Superior temporal gyrus (tissue), 1 donor: ENCODE results near the gene SPRR1B.
"Not testable (repeated sequence)": the region's sequence is repeated elsewhere in the genome, so short reads cannot be mapped to it uniquely, and the experiment has no call there.

Experiments
- DNase-seq: peaks from one replicate; pipeline ENCODE4 v3.0.0-alpha.2; 2016; ENCODE audit errors: extremely low spot score

The SPRR1B gene, protein sequence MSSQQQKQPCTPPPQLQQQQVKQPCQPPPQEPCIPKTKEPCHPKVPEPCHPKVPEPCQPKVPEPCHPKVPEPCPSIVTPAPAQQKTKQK

DNA sequence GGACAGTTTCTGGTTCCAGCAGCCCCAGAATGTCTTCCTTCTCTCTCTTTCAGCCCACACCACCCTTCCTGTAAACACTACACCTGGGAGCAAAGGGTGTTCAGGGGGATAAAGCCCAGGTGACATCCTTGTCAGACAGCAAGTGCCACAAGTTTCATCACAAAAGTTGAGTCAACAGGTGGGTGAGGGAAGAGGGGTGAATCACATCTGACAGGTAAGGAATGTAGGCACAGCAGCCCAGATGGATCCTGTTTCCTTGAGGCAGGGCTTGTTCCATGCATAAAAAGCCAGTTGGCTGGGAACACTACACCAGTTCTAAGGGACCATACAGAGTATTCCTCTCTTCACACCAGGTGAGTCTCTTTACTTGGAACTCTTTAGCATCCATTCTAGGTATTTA lies at the start of gene SPRR1B:
Gene SPRR1B, plus strand, starts transcription at position 309 of the 400 bp plus-strand sequence. CDS start 1,143 bp downstream, outside the sequence.
- no peak for DNase-seq

- DNase-seq, result no peak
Observed at GRCh38 chr1:152982076-152982475, 48.9 kb upstream of the SPRR1B start.

DNA sequence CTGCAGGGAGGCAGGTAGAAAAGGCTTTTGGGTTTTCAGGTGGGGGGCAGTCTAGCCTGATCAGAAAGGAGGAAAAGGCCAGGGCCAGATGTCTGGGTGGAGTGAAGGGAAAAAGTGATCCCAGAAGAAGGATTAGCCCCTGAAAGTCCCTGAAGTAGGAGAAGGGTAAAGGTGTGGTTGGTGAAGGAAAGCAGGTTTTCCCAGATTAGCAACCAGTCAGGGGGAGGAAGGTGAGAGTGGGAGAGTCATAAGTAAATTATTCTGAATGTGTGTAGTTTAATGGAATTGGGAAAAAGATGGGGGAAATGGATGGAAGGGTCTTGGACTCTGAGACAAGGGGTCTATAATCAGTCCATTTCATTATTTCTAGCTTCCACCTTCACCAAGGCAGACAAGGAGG lies 47.8 kb upstream of the SPRR1B start:
- DNase-seq, result no peak

GRCh38 chr1:152983743-152984142 lies 47.3 kb upstream of the SPRR1B start, which contains the start of gene SPRR1A:
SPRR1A (plus strand) TSS chr1:152984081; CDS start chr1:152985231, 1,150 bp downstream.
- no peak for DNase-seq

- DNase-seq, result no peak
Observed at GRCh38 chr1:152986578-152986977, 44.4 kb upstream of the SPRR1B start.

DNA sequence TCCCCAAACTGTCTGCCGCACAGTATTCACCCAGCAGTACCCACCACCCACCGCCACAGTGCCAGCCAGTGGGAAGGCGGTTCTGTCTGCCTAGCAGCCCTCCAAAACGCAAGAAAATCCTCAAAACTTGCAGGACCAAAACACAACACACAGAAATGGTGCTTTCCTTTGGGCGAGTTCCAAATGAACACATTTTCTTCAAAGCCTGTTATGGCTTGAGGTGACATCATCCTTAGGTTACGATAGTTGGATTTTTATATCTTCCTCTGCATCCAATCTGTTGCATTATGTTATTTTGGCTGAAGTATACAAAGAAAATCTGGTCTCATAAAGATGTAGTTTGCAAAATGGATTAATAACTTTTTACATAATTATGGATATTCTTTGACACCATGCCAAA lies 37.8 kb upstream of the SPRR1B start:
- no peak for DNase-seq

DNA sequence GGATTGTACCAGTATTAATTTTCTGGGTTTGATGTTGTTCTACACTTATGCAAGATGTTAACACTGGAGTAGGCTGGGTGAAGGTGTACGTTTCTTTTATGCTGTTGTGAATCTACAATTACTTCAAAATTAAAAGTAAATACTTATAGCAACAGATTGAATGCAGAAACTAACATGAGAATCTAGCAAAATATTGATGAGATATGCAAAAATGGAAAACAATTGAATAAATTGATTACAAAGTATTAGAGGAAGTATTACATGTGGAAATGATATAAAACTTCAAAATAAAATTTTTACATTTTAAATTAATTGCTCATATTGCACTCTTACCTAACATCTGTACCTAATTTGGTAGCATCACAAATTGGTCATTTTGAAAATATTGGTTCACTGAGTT lies 35.2 kb upstream of the SPRR1B start:
- no peak for DNase-seq

- DNase-seq, result peak; percentile 34
Observed at GRCh38 chr1:152996633-152997400, 34.2 kb upstream of the SPRR1B start.

GRCh38 chr1:152997901-152998300 lies 33.1 kb upstream of the SPRR1B start:
- no peak for DNase-seq

DNA sequence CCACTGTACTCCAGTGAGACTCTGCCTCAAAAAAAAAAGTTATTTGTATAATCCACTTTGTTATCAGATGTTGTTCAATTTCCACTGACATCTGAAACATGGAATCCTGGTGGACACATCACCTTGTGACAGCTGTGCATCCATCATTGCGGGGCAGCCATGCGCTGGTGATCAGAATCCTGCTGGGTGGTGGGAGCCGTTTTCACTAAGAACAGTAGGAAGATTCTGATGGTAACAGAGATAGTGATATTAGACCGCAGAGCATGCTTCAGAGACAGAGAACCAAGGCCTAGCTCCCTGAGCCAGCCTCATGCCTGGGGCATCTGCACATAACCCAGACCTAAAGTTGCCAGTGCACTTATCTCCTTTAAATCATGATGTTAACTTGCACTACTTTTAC lies 32.5 kb upstream of the SPRR1B start:
- DNase-seq, result no peak

DNA sequence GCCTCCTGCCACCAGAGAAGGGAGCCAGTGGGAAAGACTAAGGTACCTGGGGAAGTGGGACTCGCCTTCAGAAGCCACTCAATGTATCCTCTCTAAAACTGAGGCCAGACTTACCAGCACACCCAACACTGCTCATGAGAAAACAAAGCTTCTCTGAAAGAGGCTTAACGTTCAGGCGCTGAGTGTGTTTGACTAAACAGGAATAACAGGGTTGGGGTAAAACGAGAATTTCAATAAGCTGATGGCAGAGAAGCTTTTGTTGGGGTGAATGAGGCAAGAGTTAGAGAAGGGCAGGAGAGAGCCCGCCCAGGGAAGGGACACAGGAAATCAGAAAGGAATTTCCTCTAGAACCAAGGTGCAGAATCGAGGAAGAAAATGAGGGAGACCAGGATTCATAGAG lies 31.2 kb upstream of the SPRR1B start:
- no peak for DNase-seq

- no peak for DNase-seq
Observed at GRCh38 chr1:153000294-153000693, 30.7 kb upstream of the SPRR1B start.

DNA sequence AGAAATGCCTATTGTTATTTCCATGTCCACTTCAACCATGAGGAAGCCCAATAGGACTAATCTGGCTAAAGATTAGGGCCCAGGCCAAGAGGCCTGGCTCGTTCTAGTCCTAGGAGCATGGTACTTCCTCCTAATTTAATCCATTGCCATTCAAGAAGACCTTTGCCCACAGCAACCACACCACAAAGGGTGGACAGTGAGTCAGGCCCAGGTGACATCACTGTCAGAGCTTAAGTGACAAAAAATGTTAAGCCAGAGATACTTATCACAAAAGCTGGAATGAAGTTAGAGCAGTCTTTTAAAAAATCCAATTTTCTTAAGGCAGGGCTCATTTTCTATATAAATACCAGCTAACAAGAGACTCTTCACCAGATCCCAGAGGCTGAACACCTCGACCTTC lies 29.6 kb upstream of the SPRR1B start, which contains the start of gene SPRR3:
Gene SPRR3, plus strand, starts transcription at position 368 of the 400 bp plus-strand sequence. CDS start 1,272 bp downstream, outside the sequence.
- no peak for DNase-seq

- not testable (repeated sequence) for DNase-seq
Observed at GRCh38 chr1:153011235-153011758, 19.7 kb upstream of the SPRR1B start.

- DNase-seq, result not testable (repeated sequence)
Observed at GRCh38 chr1:153021829-153022228, 9.2 kb upstream of the SPRR1B start.

DNA sequence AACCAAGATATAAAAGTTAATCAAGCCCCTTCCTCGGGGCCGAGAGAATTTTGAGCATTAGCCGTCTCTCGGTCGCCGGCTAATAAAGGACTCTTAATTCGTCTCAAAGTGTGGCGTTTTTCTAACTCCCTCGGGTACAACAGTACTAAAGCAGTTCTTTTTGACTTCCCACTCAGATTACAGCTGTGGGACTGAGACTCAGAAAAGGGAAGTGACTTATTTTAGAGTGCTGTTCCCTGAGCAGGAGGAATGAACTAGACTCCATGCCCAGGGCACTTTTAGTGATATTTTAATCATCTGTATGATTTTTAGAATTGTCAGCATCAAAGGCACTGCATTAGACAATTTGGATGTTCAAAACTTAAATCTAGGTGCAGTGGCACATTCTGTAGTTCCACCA lies 8.7 kb upstream of the SPRR1B start:
- DNase-seq, result not testable (repeated sequence)

GRCh38 chr1:153023109-153023508 lies 7.9 kb upstream of the SPRR1B start:
- DNase-seq, result no peak

- no peak for DNase-seq
Observed at GRCh38 chr1:153024413-153024812, 6.6 kb upstream of the SPRR1B start.

GRCh38 chr1:153025797-153026196 lies 5.2 kb upstream of the SPRR1B start:
- no peak for DNase-seq

DNA sequence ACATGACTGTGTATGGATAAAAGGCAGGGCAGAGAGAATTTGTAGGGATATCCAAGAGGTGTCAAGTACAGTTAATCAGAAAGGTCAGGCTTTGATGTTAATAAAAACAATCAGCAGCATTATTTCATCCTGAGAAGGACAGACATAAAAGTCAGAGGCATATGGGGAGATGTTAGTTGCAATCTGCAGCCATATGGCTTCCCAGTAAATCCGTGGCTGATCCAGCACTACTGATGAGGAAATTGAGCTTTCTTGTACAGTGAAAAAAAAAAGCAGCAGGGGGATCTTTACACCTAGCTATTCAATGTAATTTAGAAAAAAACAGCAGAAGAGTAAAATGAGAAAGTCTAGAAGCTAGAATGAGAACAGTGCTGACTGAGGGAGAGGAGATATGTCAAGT lies 2.2 kb upstream of the SPRR1B start:
- no peak for DNase-seq

DNA sequence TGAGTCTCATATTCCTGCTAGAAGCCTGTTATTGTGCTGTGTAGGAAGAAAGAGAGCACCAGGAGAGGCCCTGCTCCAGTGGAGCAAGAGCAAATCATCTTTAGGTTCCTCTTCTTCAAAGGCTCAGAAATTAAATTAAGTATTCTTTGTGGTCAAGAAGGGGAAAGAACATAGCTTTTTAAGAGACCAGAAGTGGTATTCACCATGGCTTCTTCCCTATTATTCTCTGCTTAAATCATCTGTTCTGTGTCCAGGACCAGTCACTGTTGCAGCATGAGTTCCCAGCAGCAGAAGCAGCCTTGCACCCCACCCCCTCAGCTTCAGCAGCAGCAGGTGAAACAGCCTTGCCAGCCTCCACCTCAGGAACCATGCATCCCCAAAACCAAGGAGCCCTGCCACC lies 1.1 kb downstream of the SPRR1B start:
- no peak for DNase-seq

- peak; percentile 16 for DNase-seq
Observed at GRCh38 chr1:153032677-153033308, 1.8 kb downstream of the SPRR1B start.

GRCh38 chr1:153035211-153035610 lies 4.2 kb downstream of the SPRR1B start:
- DNase-seq, result no peak
